PFSK-1 (cell line): ENCODE measurements around the gene ZSCAN22.

Experiments used
- FOXP2 ChIP-seq: optimal IDR thresholded peaks from 2 replicates; pipeline ENCODE3; 2011; ENCODE audit warnings: borderline replicate concordance, control low read depth, inconsistent platforms; ENCODE audit not compliant: insufficient read depth; ENCODE audit errors: extremely low read length, extremely low read depth
- TAF1 ChIP-seq: IDR thresholded peaks from 2 replicates; pipeline ENCODE4 v1.6.1; 2012; ENCODE audit warnings: low read length, control low read depth, borderline replicate concordance; ENCODE audit not compliant: insufficient read depth
- TF ChIP-seq, protein P1 (sequence below), 2 experiments: IDR thresholded peaks; 2 replicates each; pipeline versions ENCODE4 v1.6.1 to v1.8.0; 2011 to 2012; ENCODE audit warnings: low read depth in 2 of 2, low read length in 2 of 2, control low read depth in 1 of 2, inconsistent platforms in 1 of 2, mild to moderate bottlenecking in 1 of 2, moderate library complexity in 1 of 2; ENCODE audit not compliant: insufficient read depth in 1 of 2

- TF ChIP-seq, protein P1, sequence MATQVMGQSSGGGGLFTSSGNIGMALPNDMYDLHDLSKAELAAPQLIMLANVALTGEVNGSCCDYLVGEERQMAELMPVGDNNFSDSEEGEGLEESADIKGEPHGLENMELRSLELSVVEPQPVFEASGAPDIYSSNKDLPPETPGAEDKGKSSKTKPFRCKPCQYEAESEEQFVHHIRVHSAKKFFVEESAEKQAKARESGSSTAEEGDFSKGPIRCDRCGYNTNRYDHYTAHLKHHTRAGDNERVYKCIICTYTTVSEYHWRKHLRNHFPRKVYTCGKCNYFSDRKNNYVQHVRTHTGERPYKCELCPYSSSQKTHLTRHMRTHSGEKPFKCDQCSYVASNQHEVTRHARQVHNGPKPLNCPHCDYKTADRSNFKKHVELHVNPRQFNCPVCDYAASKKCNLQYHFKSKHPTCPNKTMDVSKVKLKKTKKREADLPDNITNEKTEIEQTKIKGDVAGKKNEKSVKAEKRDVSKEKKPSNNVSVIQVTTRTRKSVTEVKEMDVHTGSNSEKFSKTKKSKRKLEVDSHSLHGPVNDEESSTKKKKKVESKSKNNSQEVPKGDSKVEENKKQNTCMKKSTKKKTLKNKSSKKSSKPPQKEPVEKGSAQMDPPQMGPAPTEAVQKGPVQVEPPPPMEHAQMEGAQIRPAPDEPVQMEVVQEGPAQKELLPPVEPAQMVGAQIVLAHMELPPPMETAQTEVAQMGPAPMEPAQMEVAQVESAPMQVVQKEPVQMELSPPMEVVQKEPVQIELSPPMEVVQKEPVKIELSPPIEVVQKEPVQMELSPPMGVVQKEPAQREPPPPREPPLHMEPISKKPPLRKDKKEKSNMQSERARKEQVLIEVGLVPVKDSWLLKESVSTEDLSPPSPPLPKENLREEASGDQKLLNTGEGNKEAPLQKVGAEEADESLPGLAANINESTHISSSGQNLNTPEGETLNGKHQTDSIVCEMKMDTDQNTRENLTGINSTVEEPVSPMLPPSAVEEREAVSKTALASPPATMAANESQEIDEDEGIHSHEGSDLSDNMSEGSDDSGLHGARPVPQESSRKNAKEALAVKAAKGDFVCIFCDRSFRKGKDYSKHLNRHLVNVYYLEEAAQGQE (IDR thresholded peaks at IDR 0.05; ENCODE audit: insufficient read depth in 1 of 2, low read depth in 2 of 2, low read length in 2 of 2): no peak
- TF ChIP-seq TAF1 (no peak), FOXP2 (no peak)
These were observed 5.9 kb downstream of the ZSCAN22 start for GRCh38 chr19:58332697-58333096.
